ENCODE measurements around the gene PCDHA11.
A peak's percentile ranks its signal among the peaks of the same experiment; 100 is the strongest.
"Not testable (repeated sequence)": the region's sequence is repeated elsewhere in the genome, so short reads cannot be mapped to it uniquely, and the experiment has no call there.

- not testable (repeated sequence) for TF ChIP-seq CTCF (conservative IDR thresholded peaks at IDR 0.05; ENCODE audit: low read depth in 2 of 2); JUNB (IDR thresholded peaks at IDR 0.05; ENCODE audit: unreplicated experiment); EZH2phosphoT487 (IDR thresholded peaks at IDR 0.05; ENCODE audit: unreplicated experiment); POLR2AphosphoS5 (IDR thresholded peaks at IDR 0.05; ENCODE audit: low read depth); CREB1 (CRISPR knock-in tag; IDR thresholded peaks at IDR 0.05; ENCODE audit: low read depth); EZH2 (IDR thresholded peaks at IDR 0.05; ENCODE audit: low read depth, unreplicated experiment); ETS1 (IDR thresholded peaks at IDR 0.05); ZNF114 (CRISPR knock-in tag; IDR thresholded peaks at IDR 0.05); NANOG (IDR thresholded peaks at IDR 0.05; ENCODE audit: borderline replicate concordance)
- TF ChIP-seq, protein P1, sequence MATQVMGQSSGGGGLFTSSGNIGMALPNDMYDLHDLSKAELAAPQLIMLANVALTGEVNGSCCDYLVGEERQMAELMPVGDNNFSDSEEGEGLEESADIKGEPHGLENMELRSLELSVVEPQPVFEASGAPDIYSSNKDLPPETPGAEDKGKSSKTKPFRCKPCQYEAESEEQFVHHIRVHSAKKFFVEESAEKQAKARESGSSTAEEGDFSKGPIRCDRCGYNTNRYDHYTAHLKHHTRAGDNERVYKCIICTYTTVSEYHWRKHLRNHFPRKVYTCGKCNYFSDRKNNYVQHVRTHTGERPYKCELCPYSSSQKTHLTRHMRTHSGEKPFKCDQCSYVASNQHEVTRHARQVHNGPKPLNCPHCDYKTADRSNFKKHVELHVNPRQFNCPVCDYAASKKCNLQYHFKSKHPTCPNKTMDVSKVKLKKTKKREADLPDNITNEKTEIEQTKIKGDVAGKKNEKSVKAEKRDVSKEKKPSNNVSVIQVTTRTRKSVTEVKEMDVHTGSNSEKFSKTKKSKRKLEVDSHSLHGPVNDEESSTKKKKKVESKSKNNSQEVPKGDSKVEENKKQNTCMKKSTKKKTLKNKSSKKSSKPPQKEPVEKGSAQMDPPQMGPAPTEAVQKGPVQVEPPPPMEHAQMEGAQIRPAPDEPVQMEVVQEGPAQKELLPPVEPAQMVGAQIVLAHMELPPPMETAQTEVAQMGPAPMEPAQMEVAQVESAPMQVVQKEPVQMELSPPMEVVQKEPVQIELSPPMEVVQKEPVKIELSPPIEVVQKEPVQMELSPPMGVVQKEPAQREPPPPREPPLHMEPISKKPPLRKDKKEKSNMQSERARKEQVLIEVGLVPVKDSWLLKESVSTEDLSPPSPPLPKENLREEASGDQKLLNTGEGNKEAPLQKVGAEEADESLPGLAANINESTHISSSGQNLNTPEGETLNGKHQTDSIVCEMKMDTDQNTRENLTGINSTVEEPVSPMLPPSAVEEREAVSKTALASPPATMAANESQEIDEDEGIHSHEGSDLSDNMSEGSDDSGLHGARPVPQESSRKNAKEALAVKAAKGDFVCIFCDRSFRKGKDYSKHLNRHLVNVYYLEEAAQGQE (IDR thresholded peaks at IDR 0.05; ENCODE audit: unreplicated experiment) = peak; percentile 65
- TF ChIP-seq, protein P2, sequence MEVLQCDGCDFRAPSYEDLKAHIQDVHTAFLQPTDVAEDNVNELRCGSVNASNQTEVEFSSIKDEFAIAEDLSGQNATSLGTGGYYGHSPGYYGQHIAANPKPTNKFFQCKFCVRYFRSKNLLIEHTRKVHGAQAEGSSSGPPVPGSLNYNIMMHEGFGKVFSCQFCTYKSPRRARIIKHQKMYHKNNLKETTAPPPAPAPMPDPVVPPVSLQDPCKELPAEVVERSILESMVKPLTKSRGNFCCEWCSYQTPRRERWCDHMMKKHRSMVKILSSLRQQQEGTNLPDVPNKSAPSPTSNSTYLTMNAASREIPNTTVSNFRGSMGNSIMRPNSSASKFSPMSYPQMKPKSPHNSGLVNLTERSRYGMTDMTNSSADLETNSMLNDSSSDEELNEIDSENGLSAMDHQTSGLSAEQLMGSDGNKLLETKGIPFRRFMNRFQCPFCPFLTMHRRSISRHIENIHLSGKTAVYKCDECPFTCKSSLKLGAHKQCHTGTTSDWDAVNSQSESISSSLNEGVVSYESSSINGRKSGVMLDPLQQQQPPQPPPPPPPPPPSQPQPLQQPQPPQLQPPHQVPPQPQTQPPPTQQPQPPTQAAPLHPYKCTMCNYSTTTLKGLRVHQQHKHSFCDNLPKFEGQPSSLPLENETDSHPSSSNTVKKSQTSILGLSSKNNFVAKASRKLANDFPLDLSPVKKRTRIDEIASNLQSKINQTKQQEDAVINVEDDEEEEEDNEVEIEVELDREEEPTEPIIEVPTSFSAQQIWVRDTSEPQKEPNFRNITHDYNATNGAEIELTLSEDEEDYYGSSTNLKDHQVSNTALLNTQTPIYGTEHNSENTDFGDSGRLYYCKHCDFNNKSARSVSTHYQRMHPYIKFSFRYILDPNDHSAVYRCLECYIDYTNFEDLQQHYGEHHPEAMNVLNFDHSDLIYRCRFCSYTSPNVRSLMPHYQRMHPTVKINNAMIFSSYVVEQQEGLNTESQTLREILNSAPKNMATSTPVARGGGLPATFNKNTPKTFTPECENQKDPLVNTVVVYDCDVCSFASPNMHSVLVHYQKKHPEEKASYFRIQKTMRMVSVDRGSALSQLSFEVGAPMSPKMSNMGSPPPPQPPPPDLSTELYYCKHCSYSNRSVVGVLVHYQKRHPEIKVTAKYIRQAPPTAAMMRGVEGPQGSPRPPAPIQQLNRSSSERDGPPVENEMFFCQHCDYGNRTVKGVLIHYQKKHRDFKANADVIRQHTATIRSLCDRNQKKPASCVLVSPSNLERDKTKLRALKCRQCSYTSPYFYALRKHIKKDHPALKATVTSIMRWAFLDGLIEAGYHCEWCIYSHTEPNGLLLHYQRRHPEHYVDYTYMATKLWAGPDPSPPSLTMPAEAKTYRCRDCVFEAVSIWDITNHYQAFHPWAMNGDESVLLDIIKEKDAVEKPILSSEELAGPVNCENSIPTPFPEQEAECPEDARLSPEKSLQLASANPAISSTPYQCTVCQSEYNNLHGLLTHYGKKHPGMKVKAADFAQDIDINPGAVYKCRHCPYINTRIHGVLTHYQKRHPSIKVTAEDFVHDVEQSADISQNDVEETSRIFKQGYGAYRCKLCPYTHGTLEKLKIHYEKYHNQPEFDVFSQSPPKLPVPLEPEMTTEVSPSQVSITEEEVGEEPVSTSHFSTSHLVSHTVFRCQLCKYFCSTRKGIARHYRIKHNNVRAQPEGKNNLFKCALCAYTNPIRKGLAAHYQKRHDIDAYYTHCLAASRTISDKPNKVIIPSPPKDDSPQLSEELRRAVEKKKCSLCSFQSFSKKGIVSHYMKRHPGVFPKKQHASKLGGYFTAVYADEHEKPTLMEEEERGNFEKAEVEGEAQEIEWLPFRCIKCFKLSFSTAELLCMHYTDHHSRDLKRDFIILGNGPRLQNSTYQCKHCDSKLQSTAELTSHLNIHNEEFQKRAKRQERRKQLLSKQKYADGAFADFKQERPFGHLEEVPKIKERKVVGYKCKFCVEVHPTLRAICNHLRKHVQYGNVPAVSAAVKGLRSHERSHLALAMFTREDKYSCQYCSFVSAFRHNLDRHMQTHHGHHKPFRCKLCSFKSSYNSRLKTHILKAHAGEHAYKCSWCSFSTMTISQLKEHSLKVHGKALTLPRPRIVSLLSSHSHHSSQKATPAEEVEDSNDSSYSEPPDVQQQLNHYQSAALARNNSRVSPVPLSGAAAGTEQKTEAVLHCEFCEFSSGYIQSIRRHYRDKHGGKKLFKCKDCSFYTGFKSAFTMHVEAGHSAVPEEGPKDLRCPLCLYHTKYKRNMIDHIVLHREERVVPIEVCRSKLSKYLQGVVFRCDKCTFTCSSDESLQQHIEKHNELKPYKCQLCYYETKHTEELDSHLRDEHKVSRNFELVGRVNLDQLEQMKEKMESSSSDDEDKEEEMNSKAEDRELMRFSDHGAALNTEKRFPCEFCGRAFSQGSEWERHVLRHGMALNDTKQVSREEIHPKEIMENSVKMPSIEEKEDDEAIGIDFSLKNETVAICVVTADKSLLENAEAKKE (CRISPR knock-in tag; IDR thresholded peaks at IDR 0.05) = not testable (repeated sequence)
Measured at GRCh38 chr5:140876541-140877261, 7.9 kb downstream of the PCDHA11 start.

Measured in GM23338 (cell line).